Neuron (in vitro differentiated cells): ENCODE measurements around the gene ZNF436.

Experiments used
- H2AFZ ChIP-seq: one replicate; pipeline ENCODE4 v1.6.1; 2013; ENCODE audit warnings: low read depth, mild to moderate bottlenecking, inconsistent platforms, low read length, moderate library complexity
- H3K27me3 ChIP-seq: one replicate; pipeline ENCODE4 v1.6.1; 2013; ENCODE audit warnings: low read length; ENCODE audit not compliant: insufficient read depth
- H3K36me3 ChIP-seq: one replicate; pipeline ENCODE4 v1.6.1; 2013; ENCODE audit warnings: low read length; ENCODE audit not compliant: insufficient read depth
- H3K4me1 ChIP-seq: one replicate; pipeline ENCODE4 v1.6.1; 2013; ENCODE audit warnings: low read length; ENCODE audit not compliant: insufficient read depth
- H3K4me3 ChIP-seq: 2 replicates; pipeline ENCODE4 v1.5.1; 2013; ENCODE audit warnings: mild to moderate bottlenecking, low read length, moderate library complexity
- H3K9me3 ChIP-seq: one replicate; pipeline ENCODE4 v1.6.1; 2013; ENCODE audit warnings: low read length

ZNF436 gene

GRCh38 chr1:23369335-23370013 is at the start of gene ZNF436:
TSS of gene ZNF436 (minus strand) at chr1:23369836. CDS start at chr1:23368005, 1,831 bp downstream.
- Histone ChIP-seq H3K4me3 (peak within 1 kb of the TSS; percentile 87), H2AFZ (peak within 1 kb of the TSS; percentile 64), H3K9me3 (peaks cover 18% of the 10 kb centered on the region), H3K36me3 (peaks cover 18% of the 10 kb centered on the region), H3K4me1 (peaks cover 44% of the 10 kb centered on the region), H3K27me3 (no peaks in the 10 kb centered on the region)

DNA sequence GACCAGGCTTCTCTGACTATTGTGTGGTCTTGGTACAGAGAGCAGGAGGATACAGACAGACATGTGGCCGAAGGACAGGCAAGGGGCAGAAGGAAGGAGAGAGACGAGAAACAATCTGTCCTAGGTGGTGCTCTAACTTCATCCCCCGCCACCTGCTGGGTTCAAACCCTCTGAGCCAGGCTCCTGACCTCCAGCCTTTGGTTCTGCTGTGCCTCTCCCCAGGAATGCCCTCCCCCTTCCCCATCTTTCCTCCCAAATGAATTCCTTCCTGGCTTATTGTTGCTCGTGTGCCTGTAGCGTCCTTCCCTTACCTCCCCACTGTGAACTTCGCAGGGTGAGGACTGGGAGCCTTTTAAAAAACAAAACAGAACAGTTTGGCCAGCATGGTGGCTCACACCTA is 49.5 kb upstream of the ZNF436 start:
- Histone ChIP-seq H3K36me3 (no peaks in the 10 kb centered on the region), H3K27me3 (no peaks in the 10 kb centered on the region), H3K4me3 (no peak overlapping the region), H3K9me3 (no peaks in the 10 kb centered on the region), H2AFZ (no peak overlapping the region), H3K4me1 (peaks cover 6% of the 10 kb centered on the region)

DNA sequence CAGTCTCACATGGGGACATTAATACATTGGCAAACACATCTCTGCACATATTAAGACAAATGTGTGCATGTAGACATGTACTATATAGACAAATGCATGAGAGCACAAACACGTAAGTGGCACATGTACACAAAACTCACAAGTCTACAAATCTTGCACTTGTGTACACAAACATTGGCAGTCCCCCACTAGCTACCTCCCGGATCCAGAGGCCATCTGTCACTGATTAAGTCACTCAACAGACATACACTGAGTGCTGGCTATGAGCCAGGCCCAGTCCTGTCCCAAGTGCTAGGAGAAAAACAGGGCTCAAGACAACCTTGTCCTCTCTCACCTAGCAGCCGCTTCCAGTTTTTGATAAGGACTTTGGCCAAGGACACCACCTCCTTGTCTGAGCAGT is 47.9 kb upstream of the ZNF436 start:
- no peaks in the 10 kb centered on the region for H3K9me3 ChIP-seq
- H3K4me3 ChIP-seq = no peak overlapping the region
- H3K27me3 ChIP-seq = no peaks in the 10 kb centered on the region
- H2AFZ ChIP-seq = no peak overlapping the region
- H3K36me3 ChIP-seq = no peaks in the 10 kb centered on the region
- H3K4me1 ChIP-seq = peaks cover 6% of the 10 kb centered on the region

GRCh38 chr1:23416964-23417363 is 47.3 kb upstream of the ZNF436 start:
- H2AFZ ChIP-seq = no peak overlapping the region
- no peak overlapping the region for H3K4me3 ChIP-seq
- no peaks in the 10 kb centered on the region for H3K27me3 ChIP-seq
- no peaks in the 10 kb centered on the region for H3K36me3 ChIP-seq
- H3K4me1 ChIP-seq = peaks cover 6% of the 10 kb centered on the region
- no peaks in the 10 kb centered on the region for H3K9me3 ChIP-seq

GRCh38 chr1:23408797-23409290 is 39.2 kb upstream of the ZNF436 start:
- Histone ChIP-seq H3K4me3 (no peak overlapping the region), H3K36me3 (peaks cover 3% of the 10 kb centered on the region), H3K9me3 (no peaks in the 10 kb centered on the region), H3K27me3 (no peaks in the 10 kb centered on the region), H3K4me1 (peaks cover 2% of the 10 kb centered on the region), H2AFZ (no peak overlapping the region)

- no peaks in the 10 kb centered on the region for H3K9me3 ChIP-seq
- H3K4me1 ChIP-seq = peaks cover 10% of the 10 kb centered on the region
- H3K27me3 ChIP-seq = no peaks in the 10 kb centered on the region
- no peak overlapping the region for H2AFZ ChIP-seq
- H3K4me3 ChIP-seq = no peak overlapping the region
- peaks cover 3% of the 10 kb centered on the region for H3K36me3 ChIP-seq
Observed at GRCh38 chr1:23407016-23407630, 37.5 kb upstream of the ZNF436 start.

GRCh38 chr1:23405946-23406345 is 36.3 kb upstream of the ZNF436 start:
- Histone ChIP-seq H3K9me3 (no peaks in the 10 kb centered on the region), H2AFZ (no peak overlapping the region), H3K36me3 (peaks cover 3% of the 10 kb centered on the region), H3K4me3 (no peak overlapping the region), H3K27me3 (no peaks in the 10 kb centered on the region), H3K4me1 (peaks cover 10% of the 10 kb centered on the region)

DNA sequence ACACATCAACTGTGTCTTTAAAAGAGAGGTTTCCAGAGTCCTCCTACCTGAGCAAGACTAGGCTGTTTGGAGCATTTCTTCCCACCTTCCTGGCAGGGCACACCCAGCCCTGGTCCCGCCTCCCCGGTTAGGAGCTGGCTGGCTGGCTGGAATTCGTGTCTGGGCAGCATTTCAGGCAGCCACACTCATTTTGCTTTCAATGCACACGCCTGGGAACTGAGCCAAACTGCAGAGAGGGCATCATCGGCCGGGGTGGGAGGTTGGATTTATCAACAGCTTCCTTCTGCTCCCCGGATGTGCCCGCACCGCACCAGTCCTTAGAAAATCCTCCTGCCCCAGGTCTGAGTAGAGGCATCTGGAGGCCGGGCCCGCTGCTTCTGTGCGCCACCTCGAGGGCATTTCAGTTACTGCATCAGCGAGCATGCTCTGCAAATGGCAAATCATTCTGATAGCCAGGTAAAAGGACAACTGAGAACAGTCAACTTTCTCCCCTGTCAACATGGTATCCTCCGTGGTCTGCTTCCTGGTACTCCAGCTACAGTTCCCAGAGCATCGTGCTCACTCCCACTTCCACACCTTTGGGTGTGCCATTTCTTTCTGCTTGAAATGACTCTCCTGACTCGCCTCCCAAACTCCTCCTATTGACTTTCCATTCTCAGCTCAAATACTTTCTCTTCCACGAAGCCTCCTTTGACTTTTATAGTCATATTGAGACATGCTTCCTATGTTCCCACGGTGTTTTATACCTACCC is 34.3 kb upstream of the ZNF436 start:
- Histone ChIP-seq H3K36me3 (peaks cover 3% of the 10 kb centered on the region), H3K27me3 (no peaks in the 10 kb centered on the region), H3K4me3 (no peak overlapping the region), H3K9me3 (no peaks in the 10 kb centered on the region), H2AFZ (no peak overlapping the region), H3K4me1 (peaks cover 10% of the 10 kb centered on the region)

DNA sequence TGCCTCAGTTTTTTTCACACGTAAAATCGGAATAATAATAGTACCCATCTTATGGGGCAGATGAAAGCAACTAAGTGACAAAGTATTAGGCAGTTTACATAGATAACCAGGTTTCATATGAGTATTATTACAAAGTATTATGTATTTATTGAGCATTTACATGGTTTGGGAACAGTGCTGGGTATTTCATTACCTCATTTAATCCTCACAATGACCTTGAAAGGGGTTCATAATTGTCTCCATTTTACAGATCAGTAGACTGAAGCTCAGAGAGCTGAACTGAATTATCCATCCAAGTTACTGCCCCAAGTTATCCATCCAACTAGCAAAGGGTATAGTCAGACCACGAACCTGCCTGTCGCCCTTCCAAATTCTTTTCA is 33.7 kb upstream of the ZNF436 start:
- H3K4me3 ChIP-seq = no peak overlapping the region
- H3K9me3 ChIP-seq = no peaks in the 10 kb centered on the region
- no peak overlapping the region for H2AFZ ChIP-seq
- H3K4me1 ChIP-seq = peaks cover 10% of the 10 kb centered on the region
- H3K27me3 ChIP-seq = no peaks in the 10 kb centered on the region
- H3K36me3 ChIP-seq = no peaks in the 10 kb centered on the region

GRCh38 chr1:23403038-23403336 is 33.4 kb upstream of the ZNF436 start:
- no peak overlapping the region for H3K4me3 ChIP-seq
- H3K9me3 ChIP-seq = no peaks in the 10 kb centered on the region
- no peaks in the 10 kb centered on the region for H3K36me3 ChIP-seq
- H3K27me3 ChIP-seq = no peaks in the 10 kb centered on the region
- peaks cover 10% of the 10 kb centered on the region for H3K4me1 ChIP-seq
- no peak overlapping the region for H2AFZ ChIP-seq

DNA sequence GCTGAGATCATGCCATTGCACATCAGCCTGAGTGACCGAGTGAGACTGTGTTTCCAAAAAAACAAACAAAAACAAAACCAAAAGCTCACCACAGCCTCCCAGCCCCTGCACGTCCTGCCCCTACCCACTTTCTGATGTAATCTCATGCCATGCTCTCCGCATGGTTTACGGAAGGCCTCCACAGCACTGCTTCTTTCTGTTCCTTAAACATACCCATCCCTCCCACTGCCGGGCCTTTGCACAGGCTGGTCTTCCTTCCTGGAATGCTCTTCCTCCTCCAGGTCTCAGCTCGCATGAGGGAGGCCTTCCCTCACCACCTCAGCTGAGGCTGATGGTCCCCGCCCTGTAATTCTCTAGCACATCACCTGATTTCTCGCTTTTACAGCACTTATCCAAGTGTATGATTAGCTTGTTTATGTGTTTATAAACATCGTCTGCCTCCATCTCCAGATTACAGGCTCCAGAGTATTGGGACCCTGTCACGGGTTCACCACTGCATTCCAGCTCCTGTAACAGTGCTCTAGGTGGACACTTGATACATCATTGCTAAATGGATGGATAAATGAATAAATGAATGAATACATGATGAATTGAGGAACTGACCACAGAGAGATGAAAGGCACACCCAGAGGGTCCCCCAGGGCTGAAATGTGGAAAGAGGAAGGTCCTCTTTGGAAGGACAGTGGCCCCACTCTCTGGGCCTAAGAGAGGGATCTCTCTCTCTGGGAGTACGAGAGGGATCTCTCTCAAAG is 32.8 kb upstream of the ZNF436 start:
- H3K4me1 ChIP-seq = peaks cover 10% of the 10 kb centered on the region
- H3K9me3 ChIP-seq = no peaks in the 10 kb centered on the region
- H3K27me3 ChIP-seq = no peaks in the 10 kb centered on the region
- H3K36me3 ChIP-seq = no peaks in the 10 kb centered on the region
- no peak overlapping the region for H3K4me3 ChIP-seq
- H2AFZ ChIP-seq = no peak overlapping the region

DNA sequence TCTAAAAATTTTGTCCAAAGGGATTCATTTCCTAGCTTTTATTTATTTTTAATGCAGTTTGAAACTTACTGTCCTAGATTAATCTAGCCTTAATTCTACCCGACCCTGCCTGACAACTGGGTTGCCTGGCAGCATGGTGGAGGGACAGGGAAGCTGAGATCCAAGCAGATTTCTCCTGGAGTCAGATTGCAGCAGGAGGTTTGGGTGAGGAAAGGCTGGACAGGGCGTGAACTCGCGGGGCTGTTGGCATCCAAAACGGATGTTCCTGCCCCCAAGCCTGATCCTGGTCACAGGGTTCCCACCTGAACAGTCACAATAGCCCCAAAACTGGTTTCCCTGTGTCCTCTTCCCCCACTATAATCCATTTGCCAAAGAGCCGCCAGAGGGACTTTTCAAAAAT is 31.7 kb upstream of the ZNF436 start:
- peaks cover 10% of the 10 kb centered on the region for H3K4me1 ChIP-seq
- no peaks in the 10 kb centered on the region for H3K27me3 ChIP-seq
- no peaks in the 10 kb centered on the region for H3K36me3 ChIP-seq
- H3K9me3 ChIP-seq = no peaks in the 10 kb centered on the region
- no peak overlapping the region for H3K4me3 ChIP-seq
- no peak overlapping the region for H2AFZ ChIP-seq
